SK-N-SH (cell line): ENCODE results near the gene CRIM1. TPM values are rescaled to one million over a fixed set of nuclear protein-coding genes. Genes with fewer than 3 reads are reported as not detected.

ENCODE experiments used
- CTCF ChIA-PET: fragments of 300-600, 350-600 bp; formaldehyde crosslinking; extraction: SDS; loops from one replicate; lab custom pipeline; 2021; lab: Yijun Ruan, JAX
- POLR2A ChIA-PET: fragments of 350-600 bp; sonication (Branson Sonifier 250); formaldehyde crosslinking; extraction: SDS; loops from one replicate; lab custom pipeline; 2020; ENCODE audit warnings: antibody characterized with exemption, inconsistent platforms; lab: Yijun Ruan, JAX
- DNase-seq: peaks from one replicate; pipeline ENCODE4 v3.0.0; 2012
- H2AFZ ChIP-seq: fragments of 200-600 bp; sonication (generic); 2 replicates; pipeline ENCODE4 v1.8.1; 2016; ENCODE audit warnings: antibody characterized with exemption, mild to moderate bottlenecking, low read depth
- H3F3A ChIP-seq: fragments of 200-600 bp; sonication (generic); replicated peaks from 2 replicates; pipeline ENCODE3; 2016; ENCODE audit warnings: antibody characterized with exemption, mild to moderate bottlenecking; ENCODE audit not compliant: insufficient read depth
- H3K27ac ChIP-seq, 2 experiments: fragments of 200-500 bp in 1 of 2; fragments of 200-600 bp in 1 of 2; sonication (Bioruptor generic) in 1 of 2; sonication (generic), shearing (Covaris generic) in 1 of 2; 2 replicates each; pipeline versions ENCODE4 v1.5.1 to v1.6.1; 2014 to 2016; ENCODE audit warnings: low read depth in 2 of 2, inconsistent platforms in 1 of 2, low read length in 1 of 2, mild to moderate bottlenecking in 1 of 2, mixed read lengths in 1 of 2
- H3K27me3 ChIP-seq: fragments of 200-600 bp; sonication (generic), shearing (Covaris generic); 2 replicates; pipeline ENCODE4 v1.6.1; 2016; ENCODE audit warnings: mixed run types; ENCODE audit not compliant: insufficient read depth
- H3K36me3 ChIP-seq, 2 experiments: fragments of 200-500 bp in 1 of 2; fragments of 200-600 bp in 1 of 2; sonication (Bioruptor generic) in 1 of 2; sonication (generic) in 1 of 2; replicated peaks in 1 of 2; 2 replicates each; pipeline versions ENCODE3 to v1.5.1; 2014 to 2016; ENCODE audit warnings: low read length in 1 of 2, mild to moderate bottlenecking in 1 of 2; ENCODE audit not compliant: insufficient read depth in 2 of 2, control insufficient read depth in 1 of 2
- H3K4me1 ChIP-seq, 2 experiments: fragments of 200-500 bp in 1 of 2; fragments of 200-600 bp in 1 of 2; sonication (Bioruptor generic) in 1 of 2; sonication (generic), shearing (Covaris generic) in 1 of 2; 2 replicates each; pipeline versions ENCODE4 v1.5.1 to v1.6.1; 2014 to 2016; ENCODE audit warnings: low read depth in 1 of 2, low read length in 1 of 2, mixed run types in 1 of 2; ENCODE audit not compliant: insufficient read depth in 2 of 2, control insufficient read depth in 1 of 2
- H3K4me2 ChIP-seq: fragments of 200-600 bp; sonication (generic), shearing (Covaris generic); 2 replicates; pipeline ENCODE4 v1.6.1; 2017; ENCODE audit warnings: mixed run types
- H3K4me3 ChIP-seq, 2 experiments: fragments of 200-500 bp in 1 of 2; fragments of 200-600 bp in 1 of 2; sonication (Bioruptor generic) in 1 of 2; sonication (generic), shearing (Covaris generic) in 1 of 2; 2 replicates each; pipeline versions ENCODE4 v1.5.1 to v1.8.1; 2014 to 2016; ENCODE audit warnings: low read depth in 2 of 2, inconsistent platforms in 1 of 2, low read length in 1 of 2, mild to moderate bottlenecking in 1 of 2, mixed read lengths in 1 of 2, moderate library complexity in 1 of 2
- H3K79me2 ChIP-seq: fragments of 200-600 bp; sonication (generic); 2 replicates; pipeline ENCODE4 v1.8.1; 2017; ENCODE audit warnings: mild to moderate bottlenecking; ENCODE audit not compliant: insufficient read depth
- H3K9ac ChIP-seq: fragments of 200-600 bp; sonication (generic); 2 replicates; pipeline ENCODE4 v1.6.1; 2017; ENCODE audit warnings: mixed run types
- H3K9me2 ChIP-seq: fragments of 200-600 bp; sonication (generic); 2 replicates; pipeline ENCODE4 v1.6.1; 2017; ENCODE audit warnings: mixed run types
- H3K9me3 ChIP-seq: fragments of 200-600 bp; sonication (generic); 2 replicates; pipeline ENCODE4 v1.6.1; 2017; ENCODE audit warnings: mixed run types, mild to moderate bottlenecking, moderate library complexity
- H4K20me1 ChIP-seq: fragments of 200-600 bp; sonication (generic); 2 replicates; pipeline ENCODE4 v1.6.1; 2017; ENCODE audit warnings: mild to moderate bottlenecking, mixed run types; ENCODE audit not compliant: insufficient read depth
- CHD2 ChIP-seq: fragments of 150-350 bp; IDR thresholded peaks from 2 replicates; pipeline ENCODE4 v1.6.1; 2018; ENCODE audit warnings: low read length; ENCODE audit not compliant: partially characterized antibody
- ELF1 ChIP-seq: IDR thresholded peaks from 2 replicates; pipeline ENCODE4 v1.4.0; 2012
- EP300 ChIP-seq, 2 experiments: IDR thresholded peaks; 2 replicates each; pipeline versions ENCODE4 v1.4.0 to v1.6.1; 2012; ENCODE audit warnings: borderline replicate concordance in 1 of 2, low read depth in 1 of 2, low read length in 1 of 2
- EZH2phosphoT487 ChIP-seq: fragments of 200-600 bp; sonication (generic); IDR thresholded peaks from 2 replicates; pipeline ENCODE4 v1.6.1; 2017; ENCODE audit warnings: low read depth, mixed run types, mild to moderate bottlenecking, antibody characterized with exemption, moderate library complexity, borderline replicate concordance
- FOSL2 ChIP-seq: IDR thresholded peaks from 2 replicates; pipeline ENCODE4 v1.4.0; 2012; ENCODE audit warnings: low read depth, mild to moderate bottlenecking, moderate library complexity, borderline replicate concordance
- GABPA ChIP-seq: IDR thresholded peaks from 2 replicates; pipeline ENCODE4 v1.4.0; 2012; ENCODE audit warnings: low read depth, mild to moderate bottlenecking
- GATA2 ChIP-seq: sonication (generic); formaldehyde crosslinking; IDR thresholded peaks from 2 replicates; pipeline ENCODE4 v1.5.0; 2020; ENCODE audit warnings: mild to moderate bottlenecking, missing genetic modification reagents
- MAX ChIP-seq: IDR thresholded peaks from 2 replicates; pipeline ENCODE4 v1.4.0; 2012; ENCODE audit warnings: low read depth
- MXI1 ChIP-seq: IDR thresholded peaks from 2 replicates; pipeline ENCODE4 v1.6.1; 2012; ENCODE audit warnings: mild to moderate bottlenecking, low read depth, low read length, improper control_type of control experiment
- PBX3 ChIP-seq: IDR thresholded peaks from 2 replicates; pipeline ENCODE4; 2012
- POLR2AphosphoS5 ChIP-seq: IDR thresholded peaks from 2 replicates; pipeline ENCODE4 v1.6.1; 2012; ENCODE audit warnings: low read depth, low read length
- RAD21 ChIP-seq: IDR thresholded peaks from 2 replicates; pipeline ENCODE4 v1.6.1; 2012; ENCODE audit warnings: mild to moderate bottlenecking, low read length
- REST ChIP-seq: IDR thresholded peaks from 2 replicates; pipeline ENCODE4 v1.6.1; 2012; ENCODE audit warnings: mild to moderate bottlenecking, low read depth, low read length, moderate library complexity
- SIN3A ChIP-seq: IDR thresholded peaks from 2 replicates; pipeline ENCODE4 v1.6.1; 2012; ENCODE audit warnings: low read depth, mild to moderate bottlenecking, low read length, moderate library complexity, borderline replicate concordance
- SMC3 ChIP-seq: IDR thresholded peaks from 2 replicates; pipeline ENCODE4 v1.6.1; 2012; ENCODE audit warnings: low read depth, low read length, improper control_type of control experiment
- TAF1 ChIP-seq: IDR thresholded peaks from 2 replicates; pipeline ENCODE4 v1.6.1; 2012; ENCODE audit warnings: low read depth, mild to moderate bottlenecking, low read length, moderate library complexity, borderline replicate concordance
- TCF12 ChIP-seq: IDR thresholded peaks from 2 replicates; pipeline ENCODE4 v1.4.0; 2012
- TEAD4 ChIP-seq: IDR thresholded peaks from 2 replicates; pipeline ENCODE4 v1.4.0; 2012; ENCODE audit warnings: mild to moderate bottlenecking, borderline replicate concordance; ENCODE audit not compliant: insufficient read depth
- USF1 ChIP-seq: IDR thresholded peaks from 2 replicates; pipeline ENCODE4 v1.4.0; 2012; ENCODE audit warnings: low read depth, borderline replicate concordance
- USF2 ChIP-seq: fragments of 150-350 bp; IDR thresholded peaks from 2 replicates; pipeline ENCODE4 v1.6.1; 2017; ENCODE audit warnings: antibody characterized with exemption, low read length, low read depth, borderline replicate concordance
- YY1 ChIP-seq: IDR thresholded peaks from 2 replicates; pipeline ENCODE4 v1.4.0; 2012; ENCODE audit warnings: low read depth, mild to moderate bottlenecking
- ZBTB33 ChIP-seq: IDR thresholded peaks from 2 replicates; pipeline ENCODE4 v1.4.0; 2012; ENCODE audit warnings: low read depth, borderline replicate concordance
- WGBS: methylation state at CpG from one replicate; pipeline ENCODE4 v1.1.6; 2017; ENCODE audit warnings: low lambda C conversion rate; 5-methylcytosine and 5-hydroxymethylcytosine counted together
- polyA plus RNA-seq, 3 experiments: library from polyadenylated mRNA; depleted of rRNA; stranded (reverse); fragments of >200 nt; gene quantifications; 2 replicates each; pipeline ENCODE4 v1.2.3, GENCODE V29; 2012

The CRIM1 gene
- polyA plus RNA-seq, 1 of the 3 experiments (the other 2 are of a cell fraction) = 244 TPM

GRCh38 chr2:36597532-36598377 is 242.2 kb downstream of the CRIM1 start, which contains the start of gene FEZ2:
Gene FEZ2 (minus strand): TSS chr2:36598168. CDS start chr2:36598142, 26 bp downstream.
- Histone ChIP-seq H3K4me2 (peak within 1 kb of the TSS; percentile 91), H3K4me3 (peak within 1 kb of the TSS; percentile 88 to 98), H2AFZ (peak within 1 kb of the TSS; percentile 82), H3K9me2 (no peaks in the 10 kb centered on the region), H3K9ac (peak within 1 kb of the TSS; percentile 77), H3K79me2 (peaks cover 49% of the 10 kb centered on the region), H3F3A (peaks cover 6% of the 10 kb centered on the region), H3K27ac (peak within 1 kb of the TSS; percentile 68 to 92), H3K27me3 (no peaks in the 10 kb centered on the region), H3K9me3 (no peaks in the 10 kb centered on the region), H3K4me1 (peaks cover 12 to 20% of the 10 kb centered on the region in 2 experiments; a peak in 3 of 4 replicates), H4K20me1 (peaks cover 32% of the 10 kb centered on the region), H3K36me3 (peaks cover 3 to 14% of the 10 kb centered on the region in 2 experiments)
- ChIA-PET CTCF (interaction anchor here (1.2 kb wide), 1 partner anchor 35 kb away, joined by 4 read pairs; no protein-coding TSS in a partner anchor), POLR2A (interaction anchor here (0.6 kb wide), 1 partner anchor 10 kb away, joined by 4 read pairs; no protein-coding TSS in a partner anchor)
- 1% methylated on average over 40 of the region's 81 CpGs for WGBS
- no peak for TF ChIP-seq TEAD4
- no peak for TF ChIP-seq FOSL2
- peak; percentile 87; the same call in 1 of the 2 replicates for TF ChIP-seq SIN3A
- peak; percentile 39; the same call in 1 of the 2 replicates for TF ChIP-seq TAF1
- TF ChIP-seq RAD21 = no peak
- TF ChIP-seq GATA2 (CRISPR knock-in tag) = no peak
- TF ChIP-seq PBX3 = no peak
- TF ChIP-seq ZBTB33 = no peak
- no peak for TF ChIP-seq EP300 (IDR thresholded peaks at IDR 0.05; ENCODE audit: borderline replicate concordance in 1 of 2, low read depth in 1 of 2, low read length in 1 of 2)
- peak; percentile 70 for TF ChIP-seq POLR2AphosphoS5
- peak; percentile 38; the same call in 1 of the 2 replicates for TF ChIP-seq GABPA
- TF ChIP-seq ELF1 = peak; percentile 50
- TF ChIP-seq SMC3 = no peak
- TF ChIP-seq CHD2 = peak; percentile 37
- TF ChIP-seq USF1 = no peak
- peak; percentile 49; the same call in 1 of the 2 replicates for TF ChIP-seq YY1
- no peak for TF ChIP-seq USF2
- TF ChIP-seq MXI1 = peak; percentile 96
- TF ChIP-seq REST = no peak
- peak; percentile 88 for TF ChIP-seq MAX
- TF ChIP-seq EZH2phosphoT487 = no peak
- TF ChIP-seq TCF12 = no peak
- DNase-seq = peak; percentile 96
